SU-DHL-6 (cell line): ENCODE results near the gene MAML1.

ENCODE experiments used
- H2AFZ ChIP-seq: fragments of 200-600 bp; sonication (generic); 2 replicates; pipeline ENCODE4 v1.6.1; 2014; ENCODE audit warnings: low read depth, mild to moderate bottlenecking, moderate library complexity, mixed read lengths, antibody characterized with exemption, low read length; ENCODE audit not compliant: severe bottlenecking
- H3F3A ChIP-seq: fragments of 200-600 bp; shearing (Covaris generic); 2 replicates; pipeline ENCODE4 v1.6.0; 2016; ENCODE audit warnings: antibody characterized with exemption, mild to moderate bottlenecking; ENCODE audit not compliant: insufficient read depth
- H3K27ac ChIP-seq: fragments of 200-600 bp; sonication (generic); 2 replicates; pipeline ENCODE4 v1.5.1; 2016; ENCODE audit warnings: low read depth, mild to moderate bottlenecking, low read length, moderate library complexity, mixed read lengths
- H3K27me3 ChIP-seq: fragments of 200-600 bp; sonication (generic), shearing (Covaris generic); 2 replicates; pipeline ENCODE4 v1.6.0; 2014; ENCODE audit warnings: mild to moderate bottlenecking, low read length
- H3K36me3 ChIP-seq: fragments of 200-600 bp; sonication (generic); 2 replicates; pipeline ENCODE4 v1.6.1; 2014; ENCODE audit warnings: mild to moderate bottlenecking, low read length, mixed read lengths
- H3K4me2 ChIP-seq: fragments of 300-600, 200-600 bp; shearing (Covaris generic), sonication (generic); 2 replicates; pipeline ENCODE4 v1.6.0; 2014; ENCODE audit warnings: low read length, low read depth, mild to moderate bottlenecking; ENCODE audit not compliant: poor library complexity, severe bottlenecking
- H3K4me3 ChIP-seq: fragments of 200-600 bp; sonication (generic); 2 replicates; pipeline ENCODE4 v1.5.1; 2014; ENCODE audit warnings: antibody characterized with exemption, low read length, mild to moderate bottlenecking, mixed read lengths; ENCODE audit not compliant: insufficient read depth, poor library complexity, severe bottlenecking
- H3K79me2 ChIP-seq: fragments of 200-600 bp; sonication (generic); 2 replicates; pipeline ENCODE4 v1.6.1; 2014; ENCODE audit warnings: mild to moderate bottlenecking, low read length, moderate library complexity; ENCODE audit not compliant: insufficient read depth
- H3K9ac ChIP-seq: fragments of 200-600 bp; sonication (generic); 2 replicates; pipeline ENCODE4 v1.7.0; 2014; ENCODE audit warnings: mild to moderate bottlenecking, low read length
- H3K9me2 ChIP-seq: fragments of 200-600 bp; sonication (generic); replicated peaks from 2 replicates; pipeline ENCODE4 v1.6.1; 2014; ENCODE audit warnings: low read length; ENCODE audit not compliant: insufficient read depth
- H3K9me3 ChIP-seq: fragments of 200-600 bp; sonication (generic); 2 replicates; pipeline ENCODE4 v1.6.1; 2014; ENCODE audit warnings: low read length, mixed read lengths; ENCODE audit not compliant: insufficient read depth
- H4K20me1 ChIP-seq: fragments of 200-600 bp; sonication (generic); 2 replicates; pipeline ENCODE4 v1.6.1; 2014; ENCODE audit warnings: low read depth, mild to moderate bottlenecking, antibody characterized with exemption, low read length, moderate library complexity, mixed read lengths
- EZH2phosphoT487 ChIP-seq: fragments of 200-600 bp; sonication (generic), shearing (Covaris generic); conservative IDR thresholded peaks from 2 replicates; pipeline ENCODE4 v1.6.1; 2018; ENCODE audit warnings: mild to moderate bottlenecking, antibody characterized with exemption, low read length, moderate library complexity, mixed read lengths
- TF ChIP-seq, protein P1 (sequence below): fragments of 200-600 bp; sonication (generic); IDR thresholded peaks from one replicate; pipeline ENCODE4 v1.5.1; 2017; ENCODE audit warnings: antibody characterized with exemption, mild to moderate bottlenecking, low read length, moderate library complexity; ENCODE audit not compliant: insufficient read depth, poor library complexity, severe bottlenecking

Gene MAML1

DNA sequence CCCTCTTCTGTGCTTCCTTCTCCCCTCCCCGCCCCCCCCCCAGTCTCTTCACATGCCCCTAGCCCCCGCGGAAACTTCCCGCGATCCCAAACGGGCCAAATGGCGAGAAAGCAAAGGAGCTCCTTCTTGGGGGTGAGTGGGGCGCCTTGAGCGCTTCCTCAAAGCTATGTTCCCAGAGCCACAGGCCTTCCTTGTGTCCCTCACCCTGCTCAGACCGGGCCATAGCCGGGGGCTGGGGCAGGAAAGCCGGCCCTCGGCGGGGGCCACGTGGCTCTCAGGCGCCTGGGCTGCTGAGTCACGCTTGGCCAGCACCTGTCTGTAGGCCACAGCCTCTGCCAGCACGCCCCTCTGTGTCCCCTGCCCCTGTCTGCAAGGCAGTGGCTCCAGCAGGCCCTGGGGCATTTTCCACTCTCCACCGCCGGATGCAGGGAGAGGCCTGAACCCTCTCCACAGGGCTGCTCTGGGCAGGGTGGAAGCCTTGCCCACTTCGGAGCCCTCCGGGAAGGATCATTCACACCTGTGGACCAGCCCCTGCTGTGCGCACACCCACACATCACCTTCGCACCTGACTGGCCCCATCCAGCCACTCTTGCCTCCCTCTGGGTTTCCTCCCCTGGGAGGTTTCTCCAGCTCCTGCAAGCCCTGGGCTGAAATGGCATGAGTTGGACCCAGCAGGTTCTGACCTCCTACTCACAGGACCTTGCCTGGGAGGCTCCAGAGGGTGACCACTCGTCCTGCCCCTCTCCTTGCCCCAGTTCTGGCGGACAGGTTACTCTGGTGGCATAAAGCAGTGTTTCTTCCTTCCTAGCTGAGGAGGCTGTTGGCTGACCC is 86.9 kb downstream of the MAML1 start:
- peak overlapping the region; percentile 68 for H3K27ac ChIP-seq
- TF ChIP-seq, protein P1, sequence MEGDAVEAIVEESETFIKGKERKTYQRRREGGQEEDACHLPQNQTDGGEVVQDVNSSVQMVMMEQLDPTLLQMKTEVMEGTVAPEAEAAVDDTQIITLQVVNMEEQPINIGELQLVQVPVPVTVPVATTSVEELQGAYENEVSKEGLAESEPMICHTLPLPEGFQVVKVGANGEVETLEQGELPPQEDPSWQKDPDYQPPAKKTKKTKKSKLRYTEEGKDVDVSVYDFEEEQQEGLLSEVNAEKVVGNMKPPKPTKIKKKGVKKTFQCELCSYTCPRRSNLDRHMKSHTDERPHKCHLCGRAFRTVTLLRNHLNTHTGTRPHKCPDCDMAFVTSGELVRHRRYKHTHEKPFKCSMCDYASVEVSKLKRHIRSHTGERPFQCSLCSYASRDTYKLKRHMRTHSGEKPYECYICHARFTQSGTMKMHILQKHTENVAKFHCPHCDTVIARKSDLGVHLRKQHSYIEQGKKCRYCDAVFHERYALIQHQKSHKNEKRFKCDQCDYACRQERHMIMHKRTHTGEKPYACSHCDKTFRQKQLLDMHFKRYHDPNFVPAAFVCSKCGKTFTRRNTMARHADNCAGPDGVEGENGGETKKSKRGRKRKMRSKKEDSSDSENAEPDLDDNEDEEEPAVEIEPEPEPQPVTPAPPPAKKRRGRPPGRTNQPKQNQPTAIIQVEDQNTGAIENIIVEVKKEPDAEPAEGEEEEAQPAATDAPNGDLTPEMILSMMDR: no peak
- TF ChIP-seq EZH2phosphoT487: no peak
- no peaks in the 10 kb centered on the region for H3K36me3 ChIP-seq
- no peaks in the 10 kb centered on the region for H3K27me3 ChIP-seq
- peaks cover 10% of the 10 kb centered on the region; the same call in 1 of the 2 replicates for H3F3A ChIP-seq
- H3K9me2 ChIP-seq: no peaks in the 10 kb centered on the region
- H3K9me3 ChIP-seq: no peaks in the 10 kb centered on the region
- H3K4me2 ChIP-seq: peak overlapping the region; percentile 76
- peak overlapping the region; percentile 44 for H3K4me3 ChIP-seq
- H2AFZ ChIP-seq: peak overlapping the region; percentile 23
- peaks cover 6% of the 10 kb centered on the region for H4K20me1 ChIP-seq
- H3K9ac ChIP-seq: peak overlapping the region; percentile 56
- peaks cover 12% of the 10 kb centered on the region for H3K79me2 ChIP-seq

DNA sequence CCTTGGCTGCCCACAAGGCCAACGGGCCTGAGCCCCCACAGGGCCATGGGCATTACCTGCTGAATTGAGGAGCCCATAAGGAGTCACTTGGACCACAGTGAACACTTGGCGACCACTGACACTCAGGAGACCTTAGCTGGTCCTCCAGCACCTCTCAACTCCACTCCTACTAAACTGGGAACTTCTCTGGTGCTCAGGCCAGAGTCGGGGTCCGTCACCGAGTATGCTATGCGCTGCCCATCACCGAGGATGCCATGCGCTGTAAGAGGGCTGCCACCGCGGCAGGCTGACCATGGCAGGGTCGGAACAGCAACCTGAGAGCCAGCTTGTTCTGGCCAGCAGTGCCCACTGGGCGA is 87.5 kb downstream of the MAML1 start:
- Histone ChIP-seq H3K9ac (peak overlapping the region; percentile 88), H3K79me2 (peaks cover 12% of the 10 kb centered on the region), H3F3A (peaks cover 10% of the 10 kb centered on the region; the same call in 1 of the 2 replicates), H3K27me3 (no peaks in the 10 kb centered on the region), H3K4me3 (peak overlapping the region; percentile 80), H3K36me3 (no peaks in the 10 kb centered on the region), H4K20me1 (peaks cover 6% of the 10 kb centered on the region), H3K27ac (peak overlapping the region; percentile 68), H2AFZ (peak overlapping the region; percentile 42), H3K4me2 (peak overlapping the region; percentile 76), H3K9me2 (no peaks in the 10 kb centered on the region), H3K9me3 (no peaks in the 10 kb centered on the region)
- TF ChIP-seq, protein P1: no peak
- no peak for TF ChIP-seq EZH2phosphoT487

DNA sequence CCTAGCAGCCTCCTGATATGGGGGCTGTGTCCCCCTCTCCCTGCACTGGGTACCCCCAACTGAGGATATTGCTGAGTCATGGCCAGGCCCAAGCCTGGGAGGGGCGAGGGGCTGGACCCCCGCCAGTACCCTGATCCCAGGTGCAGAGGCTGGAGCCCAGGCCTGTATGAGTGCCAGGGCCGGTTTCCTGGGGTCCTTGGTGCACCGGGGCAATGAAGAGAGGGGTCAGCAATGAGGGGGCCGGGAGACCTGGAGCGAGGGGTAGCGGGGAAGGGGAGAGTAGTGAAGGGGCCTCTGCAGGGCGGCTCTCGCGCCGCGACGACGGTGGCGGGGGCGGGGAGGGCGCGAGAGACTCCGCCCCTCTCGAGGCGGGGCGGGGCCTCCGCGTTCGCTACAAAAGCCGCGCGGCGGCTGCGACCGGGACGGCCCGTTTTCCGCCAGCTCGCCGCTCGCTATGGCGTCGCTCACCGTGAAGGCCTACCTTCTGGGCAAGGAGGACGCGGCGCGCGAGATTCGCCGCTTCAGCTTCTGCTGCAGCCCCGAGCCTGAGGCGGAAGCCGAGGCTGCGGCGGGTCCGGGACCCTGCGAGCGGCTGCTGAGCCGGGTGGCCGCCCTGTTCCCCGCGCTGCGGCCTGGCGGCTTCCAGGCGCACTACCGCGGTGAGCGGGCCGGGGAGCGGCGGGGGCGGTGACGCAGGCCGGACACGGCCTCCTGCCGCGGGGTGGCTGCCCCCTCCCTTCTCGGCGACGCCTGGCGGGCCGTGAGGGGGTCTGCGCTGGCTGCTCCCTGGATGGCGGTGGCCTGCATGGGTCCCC is 88.1 kb downstream of the MAML1 start, which contains the start of gene SQSTM1:
Gene SQSTM1, plus strand, starts transcription at position 423 of the 815 bp plus-strand sequence. Its CDS starts 32 bp downstream, at position 455.
- H3F3A ChIP-seq: peaks cover 10% of the 10 kb centered on the region; the same call in 1 of the 2 replicates
- H4K20me1 ChIP-seq: peaks cover 6% of the 10 kb centered on the region

More for the DNA sequence above, 88.1 kb downstream of the MAML1 start, which contains the start of gene SQSTM1:
- no peaks in the 10 kb centered on the region for H3K9me2 ChIP-seq
- H3K36me3 ChIP-seq: no peaks in the 10 kb centered on the region
- peak within 1 kb of the TSS; percentile 42 for H2AFZ ChIP-seq
- no peaks in the 10 kb centered on the region for H3K9me3 ChIP-seq
- peaks cover 12% of the 10 kb centered on the region for H3K79me2 ChIP-seq
- TF ChIP-seq, protein P1: no peak
- TF ChIP-seq EZH2phosphoT487: no peak
- peak within 1 kb of the TSS; percentile 88 for H3K9ac ChIP-seq
- no peaks in the 10 kb centered on the region for H3K27me3 ChIP-seq
- H3K4me2 ChIP-seq: peak within 1 kb of the TSS; percentile 76
- peak within 1 kb of the TSS; percentile 68 for H3K27ac ChIP-seq
- H3K4me3 ChIP-seq: peak within 1 kb of the TSS; percentile 80
